ENCODE data around the gene SDK1.

SDK1 gene

GRCh38 chr7:3998060-3998459 lies 697.0 kb downstream of the SDK1 start:
- TF ChIP-seq PKNOX1 (IDR thresholded peaks at IDR 0.05) (no peak), L3MBTL2 (conservative IDR thresholded peaks at IDR 0.05) (no peak), ELF4 (IDR thresholded peaks at IDR 0.05) (no peak), ZNF384 (IDR thresholded peaks at IDR 0.05) (no peak), FOXM1 (IDR thresholded peaks at IDR 0.05; ENCODE audit: borderline replicate concordance) (no peak), CTBP1 (IDR thresholded peaks at IDR 0.05; ENCODE audit: borderline replicate concordance) (no peak), FOXK2 (IDR thresholded peaks at IDR 0.05) (no peak), BHLHE40 (IDR thresholded peaks at IDR 0.05; ENCODE audit: borderline replicate concordance) (no peak), FOXA1 (IDR thresholded peaks at IDR 0.05) (no peak), HDGF (IDR thresholded peaks at IDR 0.05; ENCODE audit: borderline replicate concordance) (no peak), SUZ12 (IDR thresholded peaks at IDR 0.05) (no peak), TARDBP (IDR thresholded peaks at IDR 0.05) (no peak), SP1 (IDR thresholded peaks at IDR 0.05) (no peak), ARNT (IDR thresholded peaks at IDR 0.05) (no peak), LEF1 (IDR thresholded peaks at IDR 0.05; ENCODE audit: borderline replicate concordance) (no peak), NFRKB (IDR thresholded peaks at IDR 0.05) (no peak)
- no peak for DNase-seq (ENCODE audit: extremely low spot score)
- ChIA-PET CTCF (no interaction called here), POLR2A (no interaction called here)

- ChIA-PET CTCF (no interaction called here), POLR2A (no interaction called here)
- DNase-seq (ENCODE audit: extremely low spot score), result no peak
- TF ChIP-seq HDGF (IDR thresholded peaks at IDR 0.05; ENCODE audit: borderline replicate concordance), result no peak
- TF ChIP-seq ARNT (IDR thresholded peaks at IDR 0.05), result no peak
- no peak for TF ChIP-seq CTBP1 (IDR thresholded peaks at IDR 0.05; ENCODE audit: borderline replicate concordance)
- no peak for TF ChIP-seq FOXA1 (IDR thresholded peaks at IDR 0.05)
- no peak for TF ChIP-seq SP1 (IDR thresholded peaks at IDR 0.05)
- no peak for TF ChIP-seq ZNF384 (IDR thresholded peaks at IDR 0.05)
- no peak for TF ChIP-seq FOXK2 (IDR thresholded peaks at IDR 0.05)
- no peak for TF ChIP-seq L3MBTL2 (conservative IDR thresholded peaks at IDR 0.05)
- no peak for TF ChIP-seq ELF4 (IDR thresholded peaks at IDR 0.05)
- TF ChIP-seq FOXM1 (IDR thresholded peaks at IDR 0.05; ENCODE audit: borderline replicate concordance), result no peak
- no peak for TF ChIP-seq SUZ12 (IDR thresholded peaks at IDR 0.05)
- no peak for TF ChIP-seq LEF1 (IDR thresholded peaks at IDR 0.05; ENCODE audit: borderline replicate concordance)
- TF ChIP-seq TARDBP (IDR thresholded peaks at IDR 0.05), result no peak
Observed at GRCh38 chr7:4000139-4000538, 699.1 kb downstream of the SDK1 start.

GRCh38 chr7:4000934-4001333 lies 699.9 kb downstream of the SDK1 start:
- DNase-seq (ENCODE audit: extremely low spot score), result no peak
- CTCF ChIA-PET, result no interaction called here
- POLR2A ChIA-PET, result no interaction called here
- TF ChIP-seq PKNOX1 (IDR thresholded peaks at IDR 0.05), result no peak
- TF ChIP-seq CTBP1 (IDR thresholded peaks at IDR 0.05; ENCODE audit: borderline replicate concordance), result no peak
- TF ChIP-seq FOXM1 (IDR thresholded peaks at IDR 0.05; ENCODE audit: borderline replicate concordance), result no peak
- no peak for TF ChIP-seq L3MBTL2 (conservative IDR thresholded peaks at IDR 0.05)
- no peak for TF ChIP-seq FOXK2 (IDR thresholded peaks at IDR 0.05)
- TF ChIP-seq ZNF384 (IDR thresholded peaks at IDR 0.05), result no peak
- no peak for TF ChIP-seq NFRKB (IDR thresholded peaks at IDR 0.05)

- ChIA-PET POLR2A (no interaction called here), CTCF (no interaction called here)
- no peak for DNase-seq (ENCODE audit: extremely low spot score)
- TF ChIP-seq SUZ12 (IDR thresholded peaks at IDR 0.05) (no peak), TARDBP (IDR thresholded peaks at IDR 0.05) (no peak), L3MBTL2 (conservative IDR thresholded peaks at IDR 0.05) (no peak), LEF1 (IDR thresholded peaks at IDR 0.05; ENCODE audit: borderline replicate concordance) (no peak), CTBP1 (IDR thresholded peaks at IDR 0.05; ENCODE audit: borderline replicate concordance) (no peak), BHLHE40 (IDR thresholded peaks at IDR 0.05; ENCODE audit: borderline replicate concordance) (no peak), FOXM1 (IDR thresholded peaks at IDR 0.05; ENCODE audit: borderline replicate concordance) (no peak), SP1 (IDR thresholded peaks at IDR 0.05) (no peak), HDGF (IDR thresholded peaks at IDR 0.05; ENCODE audit: borderline replicate concordance) (no peak), ELF4 (IDR thresholded peaks at IDR 0.05) (no peak), FOXK2 (IDR thresholded peaks at IDR 0.05) (no peak), NFRKB (IDR thresholded peaks at IDR 0.05) (no peak), FOXA1 (IDR thresholded peaks at IDR 0.05) (no peak), ZNF384 (IDR thresholded peaks at IDR 0.05) (no peak), PKNOX1 (IDR thresholded peaks at IDR 0.05) (no peak), ARNT (IDR thresholded peaks at IDR 0.05) (no peak)
Observed at GRCh38 chr7:4001742-4002141, 700.7 kb downstream of the SDK1 start.

GRCh38 chr7:4003503-4003902 lies 702.5 kb downstream of the SDK1 start:
- no peak for DNase-seq (ENCODE audit: extremely low spot score)
- POLR2A ChIA-PET, result no interaction called here
- TF ChIP-seq PKNOX1 (IDR thresholded peaks at IDR 0.05), result no peak
- TF ChIP-seq LEF1 (IDR thresholded peaks at IDR 0.05; ENCODE audit: borderline replicate concordance), result no peak
- no peak for TF ChIP-seq ARNT (IDR thresholded peaks at IDR 0.05)
- TF ChIP-seq TARDBP (IDR thresholded peaks at IDR 0.05), result no peak
- TF ChIP-seq FOXA1 (IDR thresholded peaks at IDR 0.05), result no peak
- TF ChIP-seq SUZ12 (IDR thresholded peaks at IDR 0.05), result no peak
- no peak for TF ChIP-seq ZNF384 (IDR thresholded peaks at IDR 0.05)
- TF ChIP-seq CTBP1 (IDR thresholded peaks at IDR 0.05; ENCODE audit: borderline replicate concordance), result no peak
- no peak for TF ChIP-seq L3MBTL2 (conservative IDR thresholded peaks at IDR 0.05)
- TF ChIP-seq ELF4 (IDR thresholded peaks at IDR 0.05), result no peak
- TF ChIP-seq FOXK2 (IDR thresholded peaks at IDR 0.05), result no peak
- no peak for TF ChIP-seq NFRKB (IDR thresholded peaks at IDR 0.05)
- no peak for TF ChIP-seq BHLHE40 (IDR thresholded peaks at IDR 0.05; ENCODE audit: borderline replicate concordance)
- TF ChIP-seq FOXM1 (IDR thresholded peaks at IDR 0.05; ENCODE audit: borderline replicate concordance), result no peak
- no peak for TF ChIP-seq HDGF (IDR thresholded peaks at IDR 0.05; ENCODE audit: borderline replicate concordance)
- CTCF ChIA-PET, result interaction anchor here (0.6 kb wide), 1 partner anchor 188 kb away, joined by 3 read pairs; no protein-coding TSS in a partner anchor
